Upper lobe of left lung (tissue), 6 donors: Measurements from ENCODE around the gene SERPINB12. TPM values are rescaled to one million over a fixed set of nuclear protein-coding genes. Genes with fewer than 3 reads are reported as not detected.

Experiments
- ATAC-seq, 2 donors: fragments of 200-7000 bp; cut with Tn5 transposase; one replicate each; pipeline ENCODE4 v1.9.1; 2022; ENCODE audit warnings: mild to moderate bottlenecking in 2 of 2, moderate library complexity in 2 of 2; ENCODE audit not compliant: low FRiP score in 2 of 2
- DNase-seq, 2 donors: peaks; one replicate each; pipeline ENCODE4 v3.0.0-alpha.2; 2019 to 2020
- H3K27ac ChIP-seq, 4 donors: fragments of 200-600 bp; sonication (generic); one replicate each; pipeline ENCODE4 v1.5.1; 2016 to 2019
- H3K27me3 ChIP-seq, 4 donors: fragments of 200-600 bp; sonication (generic); one replicate each; pipeline ENCODE4 v1.5.1; 2017 to 2019
- H3K36me3 ChIP-seq, 4 donors: fragments of 200-600 bp; sonication (generic); one replicate each; pipeline ENCODE4 v1.5.1; 2016 to 2019
- H3K4me1 ChIP-seq, 4 donors: fragments of 200-600 bp; sonication (generic); one replicate each; pipeline ENCODE4 v1.5.1; 2018 to 2019
- H3K4me3 ChIP-seq, 4 donors: fragments of 200-600 bp; sonication (generic); one replicate each; pipeline ENCODE4 v1.5.1; 2017 to 2019; ENCODE audit warnings: mild to moderate bottlenecking in 2 of 4, moderate library complexity in 1 of 4
- H3K9me3 ChIP-seq, 4 donors: fragments of 200-600 bp; sonication (generic); one replicate each; pipeline ENCODE4 v1.5.1; 2018 to 2019
- CTCF ChIP-seq, 6 experiments: fragments of 450-650 bp in 4 of 6; fragments of 200-600 bp in 2 of 6; sonication (generic) in 2 of 6; IDR thresholded peaks; one replicate each; pipeline ENCODE4 v1.5.1; 2016 to 2019; ENCODE audit warnings: antibody characterized with exemption in 6 of 6
- EP300 ChIP-seq, 4 donors: sonication (generic); formaldehyde crosslinking; IDR thresholded peaks; one replicate each; pipeline ENCODE4 v1.5.1; 2017; ENCODE audit warnings: antibody characterized with exemption in 4 of 4, control low read depth in 2 of 4
- POLR2A ChIP-seq, 4 donors: fragments of 450-650 bp; IDR thresholded peaks; one replicate each; pipeline ENCODE4 v1.5.1; 2016 to 2017; ENCODE audit warnings: antibody characterized with exemption in 4 of 4, mild to moderate bottlenecking in 2 of 4
- POLR2AphosphoS5 ChIP-seq, 2 donors: sonication (generic); formaldehyde crosslinking; IDR thresholded peaks; one replicate each; pipeline ENCODE4 v1.5.1; 2017; ENCODE audit warnings: antibody characterized with exemption in 2 of 2
- WGBS, 2 donors: methylation state at CpG; one replicate each; pipeline ENCODE4 v1.1.5; 2017 to 2018; 5-methylcytosine and 5-hydroxymethylcytosine counted together
- total RNA-seq, 6 donors: library from RNA; depleted of rRNA in 4 of 6; stranded (reverse); fragments of >200 nt in 4 of 6; gene quantifications; one replicate each; pipeline versions ENCODE4 v1.1.0 to v1.2.1, GENCODE V29; 2016 to 2021
- donor health status: DM: no; HTN: no; CAD: no; lungs with moderate emphysema.
- donor health status: DM: no; HTN: yes; CAD: no; lungs with severe emphysema.

Gene SERPINB12
- not detected for total RNA-seq

- H3K27ac ChIP-seq = no peak within 1 kb of the TSS
- ATAC-seq (no peak), DNase-seq (no peak)
- peaks cover 0 to 3% (median 0%) of the 10 kb centered on the region in 4 donors for H3K4me1 ChIP-seq
- 68 to 80% methylated on average over 1 of the region's 1 CpG for WGBS, 2 donors
- H3K9me3 ChIP-seq = no peaks in the 10 kb centered on the region
- no peaks in the 10 kb centered on the region for H3K36me3 ChIP-seq
- H3K4me3 ChIP-seq = no peak within 1 kb of the TSS
- H3K27me3 ChIP-seq = no peaks in the 10 kb centered on the region
- TF ChIP-seq POLR2AphosphoS5 (IDR thresholded peaks at IDR 0.05) (no peak), CTCF (IDR thresholded peaks at IDR 0.05) (no peak)
Observed at GRCh38 chr18:63542069-63542468, at the start of gene SERPINB12. Gene SERPINB12, plus strand, starts transcription at chr18:63542369. Its CDS starts 13,791 bp downstream, at chr18:63556160.

- TF ChIP-seq EP300 (IDR thresholded peaks at IDR 0.05) = no peak
- TF ChIP-seq POLR2AphosphoS5 (IDR thresholded peaks at IDR 0.05) = no peak
- TF ChIP-seq CTCF (IDR thresholded peaks at IDR 0.05) = no peak
- no peak for TF ChIP-seq POLR2A (IDR thresholded peaks at IDR 0.05)
- H3K4me1 ChIP-seq = no peaks in the 10 kb centered on the region
- no peaks in the 10 kb centered on the region for H3K9me3 ChIP-seq
- DNase-seq (no peak), ATAC-seq (no peak)
- 47 to 65% methylated on average over 3 of the region's 3 CpGs for WGBS, 2 donors
- no peak overlapping the region for H3K27ac ChIP-seq
- no peaks in the 10 kb centered on the region for H3K27me3 ChIP-seq
- no peak overlapping the region for H3K4me3 ChIP-seq
- H3K36me3 ChIP-seq = no peaks in the 10 kb centered on the region
Observed at GRCh38 chr18:63492851-63493250, 49.3 kb upstream of the SERPINB12 start.

- no peak overlapping the region for H3K27ac ChIP-seq
- no peaks in the 10 kb centered on the region for H3K4me1 ChIP-seq
- H3K4me3 ChIP-seq = no peak overlapping the region
- no peak for DNase-seq
- no peaks in the 10 kb centered on the region for H3K36me3 ChIP-seq
- no peaks in the 10 kb centered on the region for H3K9me3 ChIP-seq
- TF ChIP-seq POLR2A (IDR thresholded peaks at IDR 0.05) (no peak), POLR2AphosphoS5 (IDR thresholded peaks at IDR 0.05) (no peak), EP300 (IDR thresholded peaks at IDR 0.05) (no peak), CTCF (IDR thresholded peaks at IDR 0.05) (no peak)
- no peak for ATAC-seq
- WGBS, 2 donors = 82 to 94% methylated on average over 2 of the region's 2 CpGs
- H3K27me3 ChIP-seq = no peaks in the 10 kb centered on the region
Observed at GRCh38 chr18:63495675-63496074, 46.5 kb upstream of the SERPINB12 start.

GRCh38 chr18:63505566-63506335 is 36.4 kb upstream of the SERPINB12 start:
- Histone ChIP-seq H3K4me3 (no peak overlapping the region), H3K4me1 (no peaks in the 10 kb centered on the region), H3K36me3 (no peaks in the 10 kb centered on the region), H3K27me3 (no peaks in the 10 kb centered on the region), H3K9me3 (no peaks in the 10 kb centered on the region), H3K27ac (no peak overlapping the region)
- DNase-seq (no peak), ATAC-seq (peak in 1 of 2 donors; percentile 46)
- no peak for TF ChIP-seq EP300 (IDR thresholded peaks at IDR 0.05)
- TF ChIP-seq CTCF (IDR thresholded peaks at IDR 0.05) = peak in 3 of 6 experiments; percentile 27 to 36 (median 33)
- 49 to 62% methylated on average over 2 of the region's 2 CpGs for WGBS, 2 donors

GRCh38 chr18:63506336-63506646 is 35.9 kb upstream of the SERPINB12 start:
- WGBS, 2 donors = 73 to 74% methylated on average over 3 of the region's 3 CpGs
- no peak for DNase-seq
- Histone ChIP-seq H3K9me3 (no peaks in the 10 kb centered on the region), H3K27me3 (no peaks in the 10 kb centered on the region), H3K36me3 (no peaks in the 10 kb centered on the region), H3K4me3 (no peak overlapping the region), H3K4me1 (no peaks in the 10 kb centered on the region), H3K27ac (no peak overlapping the region)
- TF ChIP-seq CTCF (IDR thresholded peaks at IDR 0.05) (no peak), POLR2A (IDR thresholded peaks at IDR 0.05) (no peak)
- ATAC-seq = no peak
